Measurements from ENCODE around the gene GAS5.

GAS5 gene

DNA sequence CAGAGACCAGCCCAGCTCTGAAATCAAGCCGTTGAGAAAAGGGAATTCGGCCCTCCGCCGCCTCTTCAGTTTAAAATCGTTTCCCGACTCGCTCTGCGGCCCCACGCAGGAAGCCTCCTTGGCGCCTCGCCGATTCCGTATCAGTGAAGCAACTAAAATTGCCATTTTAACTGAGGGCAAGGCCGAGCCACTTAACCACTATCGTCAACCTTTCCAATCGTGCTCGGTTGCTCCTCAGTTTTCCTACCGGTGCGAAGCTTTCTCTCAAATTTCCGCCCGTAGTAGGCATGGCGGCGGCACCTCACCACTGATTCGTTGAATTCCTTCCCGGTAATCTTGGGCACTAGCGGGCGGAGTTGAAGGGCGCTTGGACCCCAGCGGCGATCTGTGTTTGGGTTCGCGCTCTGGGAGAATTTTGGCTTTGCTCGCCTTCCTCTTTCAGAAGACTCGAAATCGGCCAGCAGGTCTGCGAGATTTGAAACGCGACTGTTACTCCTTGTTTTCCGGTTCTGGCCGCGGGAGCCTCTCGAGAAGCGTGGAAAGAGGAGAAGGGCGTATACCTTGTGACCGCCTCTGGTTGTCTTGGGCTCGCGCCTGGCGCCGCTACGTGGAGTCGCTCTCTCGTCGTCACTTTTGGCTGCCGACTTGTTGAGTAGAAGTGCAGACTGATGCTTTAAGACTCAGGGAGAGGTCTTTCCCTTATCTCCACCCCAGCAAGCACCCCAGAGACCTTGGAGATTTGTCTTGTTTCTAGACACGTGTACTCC lies 43.3 kb downstream of the GAS5 start, which contains the start of the genes CENPL and DARS2:
Gene CENPL (minus strand): TSS at position 569 of the 767 bp plus-strand sequence. CDS start 13,584 bp downstream, outside the sequence.
Gene DARS2 (plus strand): TSS at position 359 of the 767 bp plus-strand sequence. CDS start 557 bp downstream, outside the sequence.
- DNase-seq (ENCODE audit: low read depth in 2 of 2): peak; percentile 70 to 78

DNA sequence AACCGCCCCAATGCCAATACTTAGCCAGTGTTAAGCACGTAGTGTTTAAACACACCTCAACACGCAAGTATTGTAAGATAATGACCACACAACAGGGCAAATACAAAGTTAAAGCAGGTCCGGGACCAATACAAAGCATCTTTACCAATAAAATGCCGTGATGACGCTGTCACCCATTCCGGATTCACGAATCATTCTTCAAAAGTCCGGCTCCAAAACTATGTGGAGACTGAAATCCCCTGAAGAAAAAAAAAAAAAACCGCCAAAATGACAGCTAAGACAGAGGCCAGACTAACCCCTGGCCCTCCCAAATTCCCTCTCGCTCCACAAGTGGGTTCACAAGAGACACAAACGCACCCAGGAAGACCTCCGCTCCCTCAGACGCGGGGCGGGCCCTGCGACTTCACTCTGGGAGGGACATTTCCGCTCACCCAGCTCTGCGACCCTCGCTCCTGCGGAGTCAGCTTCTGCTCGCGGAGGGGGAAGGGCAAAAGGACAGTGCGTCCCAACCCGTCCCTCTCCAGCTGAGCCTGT lies 43.9 kb downstream of the GAS5 start:
- no peak for DNase-seq (ENCODE audit: low read depth in 2 of 2)

GRCh38 chr1:173821680-173822079 lies 46.1 kb downstream of the GAS5 start:
- DNase-seq (ENCODE audit: low read depth in 2 of 2): no peak

- no peak for DNase-seq (ENCODE audit: low read depth in 2 of 2)
These were observed 49.3 kb downstream of the GAS5 start for GRCh38 chr1:173818459-173818858.

All from stimulated activated CD8-positive, alpha-beta memory T cell treated with anti-CD3 and anti-CD28 coated beads, Interleukin-7, amount 100 ng/mL, for 1 hour (primary cell).